ENCODE measurements around the gene FILIP1L.

FILIP1L gene

DNA sequence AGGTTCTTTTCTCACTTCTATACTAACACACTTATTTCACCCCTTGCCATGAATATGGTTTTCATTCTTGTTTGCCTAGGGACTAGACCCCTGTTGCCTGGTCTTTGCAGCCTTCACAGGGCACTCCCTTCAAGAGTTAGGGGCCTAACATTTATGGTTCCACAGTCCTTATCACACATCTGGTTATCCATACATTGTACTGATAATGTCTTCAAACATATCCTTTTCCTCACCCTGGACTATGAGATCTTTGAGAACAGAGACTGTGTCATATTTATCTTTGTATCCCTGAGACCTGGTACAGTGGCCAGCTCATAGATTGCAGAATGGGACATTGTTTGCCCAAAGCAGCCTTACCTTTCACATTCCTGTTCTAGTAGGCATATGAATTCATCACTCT, 190.4 kb downstream of the FILIP1L start:
- Mint-ChIP-seq H3K36me3 (no peaks in the 10 kb centered on the region), H3K4me1 (peaks cover 12% of the 10 kb centered on the region), H3K27me3 (no peaks in the 10 kb centered on the region), H3K9me3 (no peaks in the 10 kb centered on the region), H3K27ac (no peak overlapping the region), H3K4me3 (no peak overlapping the region)
- CTCF ChIA-PET = no interaction called here
- no peak for DNase-seq

- CTCF ChIA-PET = no interaction called here
- no peak for DNase-seq
- H3K9me3 Mint-ChIP-seq = no peaks in the 10 kb centered on the region
- no peak overlapping the region for H3K4me3 Mint-ChIP-seq
- no peak overlapping the region for H3K27ac Mint-ChIP-seq
- peaks cover 12% of the 10 kb centered on the region for H3K4me1 Mint-ChIP-seq
- no peaks in the 10 kb centered on the region for H3K27me3 Mint-ChIP-seq
- H3K36me3 Mint-ChIP-seq = no peaks in the 10 kb centered on the region
Observed at GRCh38 chr3:99921986-99922385, 192.3 kb downstream of the FILIP1L start.

DNA sequence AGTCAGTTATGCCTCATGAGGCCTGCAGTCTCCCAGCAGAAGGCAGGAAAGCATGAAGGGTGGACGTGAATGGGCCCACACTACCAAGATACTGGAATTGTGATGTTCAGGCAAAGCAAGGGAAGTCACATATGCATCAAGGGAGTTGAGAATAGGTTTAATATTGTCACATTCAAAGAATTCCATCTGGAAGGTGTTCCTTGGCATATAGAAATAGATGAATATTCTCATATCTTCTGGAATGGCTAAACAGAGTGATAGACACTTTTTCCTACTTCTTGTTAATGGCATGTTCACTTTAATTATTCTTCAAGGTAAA, 193.0 kb downstream of the FILIP1L start:
- no peaks in the 10 kb centered on the region for H3K36me3 Mint-ChIP-seq
- no peaks in the 10 kb centered on the region for H3K27me3 Mint-ChIP-seq
- CTCF ChIA-PET = no interaction called here
- DNase-seq = no peak
- H3K4me1 Mint-ChIP-seq = peaks cover 12% of the 10 kb centered on the region
- H3K9me3 Mint-ChIP-seq = no peaks in the 10 kb centered on the region
- no peak overlapping the region for H3K27ac Mint-ChIP-seq
- no peak overlapping the region for H3K4me3 Mint-ChIP-seq

DNA sequence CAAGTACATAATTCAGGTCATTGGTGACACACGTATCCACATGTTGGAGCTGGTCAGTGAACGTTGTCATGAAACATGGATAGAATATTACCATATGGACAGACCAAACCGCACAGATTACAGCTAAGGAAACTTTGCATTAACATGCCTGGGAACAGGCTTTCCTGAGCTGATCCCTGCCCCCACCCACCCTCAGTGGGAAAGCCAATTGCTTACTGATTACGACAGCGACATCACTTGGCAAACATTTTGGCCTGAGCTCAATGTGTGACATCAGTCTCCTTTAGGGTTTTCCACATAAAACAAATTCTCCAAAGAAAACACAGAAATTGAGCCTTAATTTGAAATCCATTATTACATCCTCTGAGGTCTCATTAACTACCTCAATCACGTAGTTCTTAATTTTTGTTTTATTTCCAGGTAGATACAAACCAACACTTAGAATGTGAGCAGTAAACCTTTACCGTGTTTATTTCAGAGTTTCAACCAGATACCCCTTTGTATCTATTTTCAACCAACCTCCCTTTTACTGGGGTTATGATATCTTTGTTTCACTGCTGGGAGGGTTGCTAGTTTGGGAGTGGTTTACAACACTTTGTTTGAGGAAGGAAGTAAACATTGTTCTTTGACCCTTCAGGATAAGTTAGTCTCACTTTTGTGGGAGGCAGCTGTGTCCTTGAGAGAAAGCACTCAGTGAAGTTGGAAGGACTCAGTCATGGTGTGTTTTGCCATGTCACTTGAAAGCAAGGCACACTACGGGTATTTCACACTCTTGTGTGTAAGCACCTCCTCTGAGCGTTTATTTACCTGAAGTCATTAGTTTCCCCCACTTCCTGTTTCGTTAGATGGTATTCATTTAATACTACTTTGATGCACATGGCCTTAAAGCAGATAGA, 193.6 kb downstream of the FILIP1L start:
- H3K36me3 Mint-ChIP-seq = no peaks in the 10 kb centered on the region
- no peak overlapping the region for H3K4me3 Mint-ChIP-seq
- CTCF ChIA-PET = no interaction called here
- no peaks in the 10 kb centered on the region for H3K27me3 Mint-ChIP-seq
- no peak overlapping the region for H3K27ac Mint-ChIP-seq
- DNase-seq = no peak
- H3K9me3 Mint-ChIP-seq = no peaks in the 10 kb centered on the region
- peaks cover 12% of the 10 kb centered on the region for H3K4me1 Mint-ChIP-seq

DNA sequence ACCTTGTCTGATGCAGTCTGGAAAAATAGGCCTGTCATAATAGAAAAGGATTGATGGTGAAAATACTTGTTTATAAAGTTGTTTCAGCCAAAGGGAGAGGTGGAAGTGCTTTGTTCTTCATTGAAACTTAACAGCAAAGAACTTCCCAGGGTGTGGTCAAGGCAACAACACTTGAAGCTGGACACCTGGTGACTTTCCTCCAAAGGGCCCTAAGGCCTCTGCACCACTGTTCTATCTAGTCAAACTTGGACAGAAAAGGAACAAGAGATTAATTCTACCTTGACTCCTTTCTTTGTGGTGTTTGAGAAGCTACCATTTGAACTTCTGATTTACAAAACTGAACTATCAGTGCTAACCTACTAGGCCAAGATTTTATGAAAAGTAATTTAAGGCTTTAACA, 194.6 kb downstream of the FILIP1L start:
- H3K27me3 Mint-ChIP-seq = no peaks in the 10 kb centered on the region
- no peaks in the 10 kb centered on the region for H3K36me3 Mint-ChIP-seq
- no peak overlapping the region for H3K27ac Mint-ChIP-seq
- no peak overlapping the region for H3K4me3 Mint-ChIP-seq
- no peak for DNase-seq
- H3K9me3 Mint-ChIP-seq = no peaks in the 10 kb centered on the region
- H3K4me1 Mint-ChIP-seq = peaks cover 12% of the 10 kb centered on the region
- CTCF ChIA-PET = no interaction called here

DNA sequence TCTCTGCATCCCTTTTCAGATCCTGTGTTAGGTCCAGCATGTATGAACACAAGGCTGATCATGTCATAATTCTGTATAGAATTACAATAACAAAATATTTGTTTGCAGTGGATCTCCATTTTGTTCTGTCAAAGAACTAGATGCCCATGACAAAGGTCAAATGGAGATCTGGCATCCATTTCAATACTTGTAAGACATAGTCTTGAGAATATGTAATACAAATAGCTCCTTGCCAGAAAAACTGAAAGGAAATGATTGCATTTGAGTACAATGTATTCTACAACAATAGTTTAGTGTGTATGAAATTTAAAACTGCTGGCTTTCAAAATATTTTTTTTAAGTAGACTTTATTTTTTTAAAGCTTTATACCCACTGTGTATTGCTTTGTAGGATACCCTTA, 195.6 kb downstream of the FILIP1L start:
- CTCF ChIA-PET = no interaction called here
- DNase-seq = no peak
- Mint-ChIP-seq H3K27ac (no peak overlapping the region), H3K36me3 (no peaks in the 10 kb centered on the region), H3K27me3 (no peaks in the 10 kb centered on the region), H3K4me1 (peaks cover 12% of the 10 kb centered on the region), H3K9me3 (no peaks in the 10 kb centered on the region), H3K4me3 (no peak overlapping the region)

- Mint-ChIP-seq H3K36me3 (peaks cover 2% of the 10 kb centered on the region), H3K4me3 (no peak overlapping the region)
- CTCF ChIA-PET = no interaction called here
Observed at GRCh38 chr3:99915906-99916432, 198.3 kb downstream of the FILIP1L start.

DNA sequence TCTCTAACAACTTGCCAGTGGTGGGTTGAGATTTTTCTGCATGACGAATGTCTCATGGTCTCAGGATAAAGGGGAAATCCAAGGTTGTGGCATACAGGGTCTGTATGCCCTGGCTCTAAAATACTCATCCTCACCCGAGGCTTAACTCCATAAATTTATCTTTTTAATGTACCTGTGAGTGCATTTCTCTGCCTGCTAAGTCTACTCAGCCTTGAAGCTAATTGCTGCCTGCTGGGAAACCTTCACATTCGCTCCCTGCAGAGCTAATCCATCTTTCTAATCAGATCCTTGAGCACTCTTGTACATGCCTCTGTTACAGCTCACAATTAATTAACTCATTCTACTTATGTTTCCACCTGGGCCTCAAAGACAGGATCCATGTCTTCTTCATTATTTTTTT, 202.9 kb downstream of the FILIP1L start:
- DNase-seq = no peak
- H3K4me3 Mint-ChIP-seq = no peak overlapping the region

More at GRCh38 chr3:99915906-99916432, 198.3 kb downstream of the FILIP1L start:
- no peaks in the 10 kb centered on the region for H3K27me3 Mint-ChIP-seq
- DNase-seq = no peak
- H3K9me3 Mint-ChIP-seq = no peaks in the 10 kb centered on the region
- no peak overlapping the region for H3K27ac Mint-ChIP-seq
- peaks cover 9% of the 10 kb centered on the region for H3K4me1 Mint-ChIP-seq

GRCh38 chr3:99910752-99911290, 203.5 kb downstream of the FILIP1L start:
- CTCF ChIA-PET = no interaction called here
- Mint-ChIP-seq H3K36me3 (peaks cover 2% of the 10 kb centered on the region), H3K27me3 (no peaks in the 10 kb centered on the region), H3K4me1 (no peaks in the 10 kb centered on the region), H3K27ac (no peak overlapping the region), H3K9me3 (no peaks in the 10 kb centered on the region), H3K4me3 (no peak overlapping the region)
- no peak for DNase-seq

More for the DNA sequence above, 202.9 kb downstream of the FILIP1L start:
- Mint-ChIP-seq H3K36me3 (peaks cover 2% of the 10 kb centered on the region), H3K27ac (no peak overlapping the region), H3K27me3 (no peaks in the 10 kb centered on the region), H3K9me3 (no peaks in the 10 kb centered on the region), H3K4me1 (no peaks in the 10 kb centered on the region)
- CTCF ChIA-PET = no interaction called here

DNA sequence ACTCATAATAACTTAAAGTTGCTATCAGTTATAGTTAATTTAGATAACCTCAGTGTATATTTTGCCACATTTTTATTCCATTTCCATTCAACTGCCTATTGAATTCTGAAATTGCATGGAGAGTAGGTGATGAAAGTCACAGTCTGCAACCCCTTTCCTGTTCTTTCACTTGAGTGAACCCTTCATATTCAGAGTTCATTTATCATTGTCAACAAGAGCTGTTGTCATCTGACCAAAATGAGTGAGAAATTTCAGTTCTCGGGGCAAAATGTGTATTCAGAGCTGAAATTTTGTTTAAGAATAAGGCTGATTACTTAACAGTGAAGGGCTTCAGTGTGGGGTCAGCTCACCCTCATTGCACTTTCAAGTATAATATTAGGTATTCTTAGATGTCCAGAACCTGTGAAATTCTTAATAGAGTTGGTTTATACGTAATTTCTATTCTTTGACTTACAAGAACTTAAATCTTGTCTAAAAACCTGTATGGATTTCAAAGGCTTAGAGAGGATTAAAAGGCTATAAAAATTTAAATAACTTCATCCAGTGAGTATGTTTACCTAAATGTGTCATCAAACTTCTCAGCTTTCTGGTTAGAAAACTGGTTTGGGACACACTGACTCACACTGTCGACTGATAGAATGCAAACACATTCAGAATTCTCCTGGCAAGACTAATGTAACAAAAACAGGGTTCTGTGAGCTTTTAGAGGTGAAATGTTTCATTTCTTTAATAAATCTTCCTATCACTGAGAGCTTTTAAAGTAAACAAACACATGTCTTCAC, 204.4 kb downstream of the FILIP1L start:
- H3K4me1 Mint-ChIP-seq = no peaks in the 10 kb centered on the region
- CTCF ChIA-PET = no interaction called here
- H3K27me3 Mint-ChIP-seq = no peaks in the 10 kb centered on the region
- DNase-seq = no peak
- peaks cover 2% of the 10 kb centered on the region for H3K36me3 Mint-ChIP-seq
- H3K9me3 Mint-ChIP-seq = no peaks in the 10 kb centered on the region
- H3K27ac Mint-ChIP-seq = no peak overlapping the region
- H3K4me3 Mint-ChIP-seq = no peak overlapping the region

- no peaks in the 10 kb centered on the region for H3K4me1 Mint-ChIP-seq
- CTCF ChIA-PET = no interaction called here
- no peak overlapping the region for H3K27ac Mint-ChIP-seq
Observed at GRCh38 chr3:99907959-99908544, 206.2 kb downstream of the FILIP1L start.

GRCh38 chr3:99903869-99904268, 210.4 kb downstream of the FILIP1L start:
- H3K4me1 Mint-ChIP-seq = no peaks in the 10 kb centered on the region
- DNase-seq = no peak
- H3K4me3 Mint-ChIP-seq = no peak overlapping the region
- H3K36me3 Mint-ChIP-seq = no peaks in the 10 kb centered on the region
- no peaks in the 10 kb centered on the region for H3K9me3 Mint-ChIP-seq
- H3K27me3 Mint-ChIP-seq = no peaks in the 10 kb centered on the region
- CTCF ChIA-PET = no interaction called here
- H3K27ac Mint-ChIP-seq = no peak overlapping the region

More at GRCh38 chr3:99907959-99908544, 206.2 kb downstream of the FILIP1L start:
- H3K36me3 Mint-ChIP-seq = peaks cover 1% of the 10 kb centered on the region
- H3K4me3 Mint-ChIP-seq = no peak overlapping the region
- H3K9me3 Mint-ChIP-seq = no peaks in the 10 kb centered on the region
- no peaks in the 10 kb centered on the region for H3K27me3 Mint-ChIP-seq
- no peak for DNase-seq

DNA sequence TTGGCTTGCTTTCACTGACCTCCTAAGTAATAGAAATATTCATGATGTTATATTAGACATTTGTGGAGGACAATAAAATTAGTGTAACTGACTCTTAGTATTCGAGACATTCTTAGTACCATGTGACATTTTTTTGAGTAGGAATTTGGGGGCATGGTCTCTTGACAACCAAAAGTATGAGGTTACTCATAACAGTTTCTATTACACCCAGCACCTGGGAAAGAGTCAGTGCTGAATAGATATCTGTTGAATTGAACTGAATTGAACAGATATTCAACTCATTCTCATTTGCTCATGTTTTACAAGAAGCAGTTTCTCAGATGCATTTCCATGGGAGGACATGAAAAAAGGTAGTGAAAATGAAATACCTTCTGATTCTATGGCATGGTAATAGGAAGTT, 212.2 kb downstream of the FILIP1L start:
- no peaks in the 10 kb centered on the region for H3K36me3 Mint-ChIP-seq
- no peak overlapping the region for H3K4me3 Mint-ChIP-seq
- CTCF ChIA-PET = no interaction called here
- H3K9me3 Mint-ChIP-seq = no peaks in the 10 kb centered on the region
- no peaks in the 10 kb centered on the region for H3K27me3 Mint-ChIP-seq
- H3K27ac Mint-ChIP-seq = no peak overlapping the region
- DNase-seq = no peak
- H3K4me1 Mint-ChIP-seq = no peaks in the 10 kb centered on the region

- Mint-ChIP-seq H3K27me3 (no peaks in the 10 kb centered on the region), H3K9me3 (no peaks in the 10 kb centered on the region), H3K4me1 (no peaks in the 10 kb centered on the region), H3K36me3 (no peaks in the 10 kb centered on the region), H3K27ac (no peak overlapping the region), H3K4me3 (no peak overlapping the region)
- no peak for DNase-seq
- CTCF ChIA-PET = no interaction called here
Observed at GRCh38 chr3:99901200-99901926, 212.9 kb downstream of the FILIP1L start.

Measured in activated naive CD4-positive, alpha-beta T cell treated with anti-CD3 and anti-CD28 coated beads, Interleukin-2, amount 10 ng/mL, durations not matched to agents 7 days and 5 days (primary cell).